Sciatic nerve (tissue), 2 donors: ENCODE measurements around the gene CHST10. TPM values are rescaled to one million over a fixed set of nuclear protein-coding genes. Genes with fewer than 3 reads are reported as not detected.

Experiments
- ATAC-seq: fragments of 200-7000 bp; cut with Tn5 transposase; one replicate; pipeline ENCODE4 v1.9.1; 2020; ENCODE audit warnings: mild to moderate bottlenecking, moderate library complexity
- DNase-seq: peaks from one replicate; pipeline ENCODE4 v3.0.0-alpha.2; 2020; ENCODE audit warnings: low spot score
- intact Hi-C: fragments of 100-400 bp; cut with DNase I; formaldehyde crosslinking; loops from one replicate; pipeline ENCODE4 v1.14.2; 2022
- total RNA-seq: library from RNA; stranded (reverse); fragmentation: NEBNext Ultra II Directional; extraction: Animal tissue kit (Norgen Biotek cat#: 25700); gene quantifications from one replicate; pipeline ENCODE4 v1.2.1, GENCODE V29; 2021
- donor health status: DM: no; HTN: no; CAD: no.
- donor health status: DM: no; HTN: no; CAD: no.

CHST10 gene
- total RNA-seq, 1 donor from 2014 or later = 12.5 TPM

- intact Hi-C loops = loop anchor here (10.0 kb wide), 1 partner anchor 555 kb away; no protein-coding TSS in a partner anchor
Measured at GRCh38 chr2:100419915-100420314, 2.4 kb upstream of the CHST10 start.

GRCh38 chr2:100418406-100418962, 1.0 kb upstream of the CHST10 start:
- ATAC-seq = no peak
- no peak for DNase-seq
- intact Hi-C loops = no loop called here

More at GRCh38 chr2:100419915-100420314, 2.4 kb upstream of the CHST10 start:
- ATAC-seq (no peak), DNase-seq (no peak)

GRCh38 chr2:100417711-100418124, 250 bp upstream of the CHST10 start:
- intact Hi-C loops = no loop called here
- DNase-seq = no peak
- ATAC-seq = no peak

- intact Hi-C loops = no loop called here
Measured at GRCh38 chr2:100416397-100416934, 1.0 kb downstream of the CHST10 start.

GRCh38 chr2:100413571-100413970, 3.9 kb downstream of the CHST10 start:
- intact Hi-C loops = no loop called here
- DNase-seq (no peak), ATAC-seq (no peak)

More at GRCh38 chr2:100416397-100416934, 1.0 kb downstream of the CHST10 start:
- no peak for DNase-seq
- peak; percentile 10 for ATAC-seq

- DNase-seq (no peak), ATAC-seq (no peak)
- intact Hi-C loops = no loop called here
Measured at GRCh38 chr2:100412881-100413321, 4.6 kb downstream of the CHST10 start.

- intact Hi-C loops = no loop called here
- no peak for ATAC-seq
- DNase-seq = no peak
Measured at GRCh38 chr2:100412466-100412865, 5.0 kb downstream of the CHST10 start.

GRCh38 chr2:100411841-100412292, 5.6 kb downstream of the CHST10 start:
- ATAC-seq (no peak), DNase-seq (no peak)
- intact Hi-C loops = no loop called here

GRCh38 chr2:100409975-100410647, 7.4 kb downstream of the CHST10 start:
- ATAC-seq (no peak), DNase-seq (no peak)
- intact Hi-C loops = no loop called here

- intact Hi-C loops = no loop called here
- DNase-seq (no peak), ATAC-seq (no peak)
Measured at GRCh38 chr2:100409461-100409860, 8.0 kb downstream of the CHST10 start.

- intact Hi-C loops = no loop called here
- DNase-seq (no peak), ATAC-seq (no peak)
Measured at GRCh38 chr2:100408941-100409340, 8.5 kb downstream of the CHST10 start.

GRCh38 chr2:100408104-100408503, 9.4 kb downstream of the CHST10 start:
- ATAC-seq = no peak
- no peak for DNase-seq
- intact Hi-C loops = no loop called here

- intact Hi-C loops = no loop called here
- no peak for ATAC-seq
Measured at GRCh38 chr2:100407563-100407962, 9.9 kb downstream of the CHST10 start.

GRCh38 chr2:100407073-100407472, 10.4 kb downstream of the CHST10 start:
- no peak for DNase-seq
- intact Hi-C loops = no loop called here
- no peak for ATAC-seq

More at GRCh38 chr2:100407563-100407962, 9.9 kb downstream of the CHST10 start:
- DNase-seq = no peak

- DNase-seq (no peak), ATAC-seq (no peak)
- intact Hi-C loops = no loop called here
Measured at GRCh38 chr2:100406120-100406508, 11.4 kb downstream of the CHST10 start.

GRCh38 chr2:100405403-100406119, 11.9 kb downstream of the CHST10 start:
- no peak for DNase-seq
- intact Hi-C loops = no loop called here
- ATAC-seq = no peak

- ATAC-seq (no peak), DNase-seq (no peak)
- intact Hi-C loops = no loop called here
Measured at GRCh38 chr2:100404411-100404810, 13.1 kb downstream of the CHST10 start.

- DNase-seq (no peak), ATAC-seq (no peak)
- intact Hi-C loops = no loop called here
Measured at GRCh38 chr2:100403722-100404121, 13.7 kb downstream of the CHST10 start.

GRCh38 chr2:100401268-100401667, 16.2 kb downstream of the CHST10 start:
- DNase-seq = no peak
- ATAC-seq = no peak
- intact Hi-C loops = no loop called here

- DNase-seq (no peak), ATAC-seq (no peak)
- intact Hi-C loops = no loop called here
Measured at GRCh38 chr2:100399714-100400113, 17.8 kb downstream of the CHST10 start.
